Testis (tissue), 2 donors: ENCODE measurements around the gene MS4A18.

Experiments
- POLR2A ChIP-seq: fragments of 450-650 bp; IDR thresholded peaks from one replicate; pipeline ENCODE4 v1.6.1; 2017; ENCODE audit warnings: antibody characterized with exemption, mild to moderate bottlenecking, moderate library complexity
- TF ChIP-seq, protein P1 (sequence below), 3 experiments: fragments of 450-650 bp in 2 of 3; fragments of 200-600 bp in 1 of 3; sonication (generic) in 1 of 3; IDR thresholded peaks; one replicate each; pipeline ENCODE4 v1.5.1; 2016 to 2019; ENCODE audit warnings: antibody characterized with exemption in 3 of 3, mild to moderate bottlenecking in 2 of 3, moderate library complexity in 1 of 3

DNA sequence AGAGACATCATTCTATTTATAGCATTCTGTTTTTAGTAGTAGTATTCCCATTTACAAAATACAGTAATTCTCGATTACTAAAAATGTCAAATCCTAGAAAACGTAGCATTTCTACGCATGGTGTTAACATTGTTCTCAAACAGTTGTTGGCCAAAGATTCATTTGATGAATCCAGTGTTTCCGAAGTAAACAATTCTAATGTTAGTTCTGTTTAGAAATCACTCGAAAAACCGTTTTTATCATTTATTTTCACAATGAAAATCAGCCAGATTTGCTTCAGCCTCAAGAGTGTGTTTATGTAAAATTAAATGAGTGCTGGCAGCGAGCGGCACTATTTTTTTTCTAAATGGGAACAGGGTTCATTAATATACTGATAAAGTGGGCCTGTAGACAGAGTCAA, 7.1 kb downstream of the MS4A18 start:
- TF ChIP-seq, protein P1, sequence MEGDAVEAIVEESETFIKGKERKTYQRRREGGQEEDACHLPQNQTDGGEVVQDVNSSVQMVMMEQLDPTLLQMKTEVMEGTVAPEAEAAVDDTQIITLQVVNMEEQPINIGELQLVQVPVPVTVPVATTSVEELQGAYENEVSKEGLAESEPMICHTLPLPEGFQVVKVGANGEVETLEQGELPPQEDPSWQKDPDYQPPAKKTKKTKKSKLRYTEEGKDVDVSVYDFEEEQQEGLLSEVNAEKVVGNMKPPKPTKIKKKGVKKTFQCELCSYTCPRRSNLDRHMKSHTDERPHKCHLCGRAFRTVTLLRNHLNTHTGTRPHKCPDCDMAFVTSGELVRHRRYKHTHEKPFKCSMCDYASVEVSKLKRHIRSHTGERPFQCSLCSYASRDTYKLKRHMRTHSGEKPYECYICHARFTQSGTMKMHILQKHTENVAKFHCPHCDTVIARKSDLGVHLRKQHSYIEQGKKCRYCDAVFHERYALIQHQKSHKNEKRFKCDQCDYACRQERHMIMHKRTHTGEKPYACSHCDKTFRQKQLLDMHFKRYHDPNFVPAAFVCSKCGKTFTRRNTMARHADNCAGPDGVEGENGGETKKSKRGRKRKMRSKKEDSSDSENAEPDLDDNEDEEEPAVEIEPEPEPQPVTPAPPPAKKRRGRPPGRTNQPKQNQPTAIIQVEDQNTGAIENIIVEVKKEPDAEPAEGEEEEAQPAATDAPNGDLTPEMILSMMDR (IDR thresholded peaks at IDR 0.05): no peak
- TF ChIP-seq POLR2A: no peak
